ENCODE data around the gene FGFR3. TPM values are rescaled to one million over a fixed set of nuclear protein-coding genes. Genes with fewer than 3 reads are reported as not detected.

The FGFR3 gene
- total and polyA plus RNA-seq, 8 donors: 1.2 to 530 (median 26.9) TPM

GRCh38 chr4:1786544-1787362, 6.3 kb upstream of the FGFR3 start:
- Histone ChIP-seq H3K27me3 (peaks cover 0 to 32% (median 0%) of the 10 kb centered on the region in 3 donors), H3K4me1 (peaks cover 0 to 11% (median 9%) of the 10 kb centered on the region in 4 donors), H3K36me3 (no peaks in the 10 kb centered on the region), H3K27ac (no peak overlapping the region), H3K4me3 (no peak overlapping the region), H3K9me3 (no peaks in the 10 kb centered on the region)
- WGBS, 5 donors: 70 to 88% (median 78%) methylated on average over 10 to 34 of the region's 34 CpGs
- TF ChIP-seq EP300 (IDR thresholded peaks at IDR 0.05) (no peak), POLR2A (IDR thresholded peaks at IDR 0.05) (no peak), POLR2AphosphoS5 (IDR thresholded peaks at IDR 0.05) (no peak), CTCF (IDR thresholded peaks at IDR 0.05) (no peak)
- no peak for DNase-seq
- intact Hi-C loops (cut with DNase I; ENCODE audit: low total_unique reads): no loop called here

GRCh38 chr4:1787411-1788077, 5.5 kb upstream of the FGFR3 start:
- peaks cover 0 to 13% (median 10%) of the 10 kb centered on the region in 4 donors for H3K4me1 ChIP-seq
- H3K27me3 ChIP-seq: peaks cover 0 to 40% (median 2%) of the 10 kb centered on the region in 3 donors
- no peaks in the 10 kb centered on the region for H3K36me3 ChIP-seq
- intact Hi-C loops (cut with DNase I; ENCODE audit: low total_unique reads): no loop called here
- no peak overlapping the region for H3K4me3 ChIP-seq
- no peak overlapping the region for H3K27ac ChIP-seq
- TF ChIP-seq POLR2AphosphoS5 (IDR thresholded peaks at IDR 0.05) (no peak), CTCF (IDR thresholded peaks at IDR 0.05) (no peak), POLR2A (IDR thresholded peaks at IDR 0.05) (no peak), EP300 (IDR thresholded peaks at IDR 0.05) (no peak)
- H3K9me3 ChIP-seq: no peaks in the 10 kb centered on the region
- DNase-seq: peak in 1 of 2 donors; percentile 50
- 42 to 63% (median 58%) methylated on average over 13 to 25 of the region's 25 CpGs for WGBS, 5 donors

GRCh38 chr4:1788254-1788973, 4.7 kb upstream of the FGFR3 start:
- Histone ChIP-seq H3K27ac (no peak overlapping the region), H3K36me3 (no peaks in the 10 kb centered on the region), H3K9me3 (no peaks in the 10 kb centered on the region), H3K4me3 (no peak overlapping the region), H3K27me3 (peaks cover 0 to 44% (median 5%) of the 10 kb centered on the region in 3 donors), H3K4me1 (peaks cover 0 to 16% (median 12%) of the 10 kb centered on the region in 4 donors)
- no peak for DNase-seq
- no peak for TF ChIP-seq POLR2A (IDR thresholded peaks at IDR 0.05)
- TF ChIP-seq POLR2AphosphoS5 (IDR thresholded peaks at IDR 0.05): no peak
- no peak for TF ChIP-seq EP300 (IDR thresholded peaks at IDR 0.05)
- TF ChIP-seq CTCF (IDR thresholded peaks at IDR 0.05): no peak
- 60 to 79% (median 71%) methylated on average over 12 to 13 of the region's 13 CpGs for WGBS, 5 donors
- intact Hi-C loops (cut with DNase I; ENCODE audit: low total_unique reads): no loop called here

GRCh38 chr4:1789552-1789951, 3.5 kb upstream of the FGFR3 start:
- 81 to 90% (median 88%) methylated on average over 15 to 21 of the region's 21 CpGs for WGBS, 5 donors
- intact Hi-C loops (cut with DNase I; ENCODE audit: low total_unique reads): no loop called here
- Histone ChIP-seq H3K27ac (no peak overlapping the region), H3K27me3 (peaks cover 2 to 46% (median 13%) of the 10 kb centered on the region in 3 donors), H3K4me3 (no peak overlapping the region), H3K36me3 (no peaks in the 10 kb centered on the region), H3K4me1 (peaks cover 10 to 25% (median 20%) of the 10 kb centered on the region in 4 donors), H3K9me3 (no peaks in the 10 kb centered on the region)
- DNase-seq: no peak
- no peak for TF ChIP-seq CTCF (IDR thresholded peaks at IDR 0.05)
- TF ChIP-seq EP300 (IDR thresholded peaks at IDR 0.05): no peak
- no peak for TF ChIP-seq POLR2AphosphoS5 (IDR thresholded peaks at IDR 0.05)
- TF ChIP-seq POLR2A (IDR thresholded peaks at IDR 0.05): no peak
